Right renal pelvis (tissue), 4 donors: Measurements from ENCODE around the gene DEFB113. TPM values are rescaled to one million over a fixed set of nuclear protein-coding genes. Genes with fewer than 3 reads are reported as not detected.
"Not testable (repeated sequence)": the region's sequence is repeated elsewhere in the genome, so short reads cannot be mapped to it uniquely, and the experiment has no call there.

Source experiments
- DNase-seq, 4 donors: peaks; one replicate each; pipeline ENCODE4 v3.0.0-alpha.2; 2013; ENCODE audit warnings: low read depth in 4 of 4, low spot score in 3 of 4, missing footprints in 1 of 4
- polyA plus RNA-seq, 4 donors: library from polyadenylated mRNA; unstranded; fragments of 120-200 nt; gene quantifications; one replicate each; pipeline ENCODE4 v1.2.1, GENCODE V29; 2013; ENCODE audit not compliant: insufficient read length in 4 of 4

The DEFB113 gene
- polyA plus RNA-seq, result not detected

- no peak for DNase-seq
These were observed at the start of gene DEFB113 for GRCh38 chr6:49969605-49970004. Gene DEFB113, minus strand, starts transcription at chr6:49969625. Its CDS starts 0 bp downstream, at chr6:49969625.

- DNase-seq, result no peak
These were observed 38.4 kb upstream of the DEFB113 start for GRCh38 chr6:50007819-50008218.

GRCh38 chr6:50003139-50003538, 33.7 kb upstream of the DEFB113 start:
- no peak for DNase-seq

- no peak for DNase-seq
These were observed 25.9 kb upstream of the DEFB113 start for GRCh38 chr6:49995278-49995677.

- DNase-seq, result no peak
These were observed 19.5 kb upstream of the DEFB113 start for GRCh38 chr6:49988900-49989299.

- no peak for DNase-seq
These were observed 18.3 kb upstream of the DEFB113 start for GRCh38 chr6:49987749-49988148.

GRCh38 chr6:49986551-49986950, 17.1 kb upstream of the DEFB113 start:
- DNase-seq, result no peak

GRCh38 chr6:49982046-49982445, 12.6 kb upstream of the DEFB113 start:
- no peak for DNase-seq

GRCh38 chr6:49980898-49981297, 11.5 kb upstream of the DEFB113 start:
- DNase-seq, result no peak

- DNase-seq, result no peak
These were observed 10.2 kb upstream of the DEFB113 start for GRCh38 chr6:49979584-49979983.

GRCh38 chr6:49978332-49979226, 9.2 kb upstream of the DEFB113 start:
- no peak for DNase-seq

- DNase-seq, result no peak
These were observed 2.6 kb downstream of the DEFB113 start for GRCh38 chr6:49966823-49967222.

- DNase-seq, result no peak
These were observed 3.1 kb downstream of the DEFB113 start for GRCh38 chr6:49966334-49966733.

- DNase-seq, result no peak
These were observed 5.4 kb downstream of the DEFB113 start, which contains the start of gene DEFB114 for GRCh38 chr6:49964064-49964463. Gene DEFB114, minus strand, starts transcription at chr6:49964164. Its CDS starts 59 bp downstream, at chr6:49964105.

- no peak for DNase-seq
These were observed 11.2 kb downstream of the DEFB113 start for GRCh38 chr6:49958180-49958579.

- no peak for DNase-seq
These were observed 13.6 kb downstream of the DEFB113 start for GRCh38 chr6:49955847-49956246.

- DNase-seq, result no peak
These were observed 17.5 kb downstream of the DEFB113 start for GRCh38 chr6:49951926-49952325.

GRCh38 chr6:49950415-49950751, 19.0 kb downstream of the DEFB113 start:
- no peak for DNase-seq

- no peak for DNase-seq
These were observed 20.4 kb downstream of the DEFB113 start for GRCh38 chr6:49949062-49949461.

- DNase-seq, result no peak
These were observed 22.6 kb downstream of the DEFB113 start for GRCh38 chr6:49946835-49947234.

- DNase-seq, result not testable (repeated sequence)
These were observed 25.4 kb downstream of the DEFB113 start for GRCh38 chr6:49944068-49944467.

GRCh38 chr6:49939993-49940498, 29.4 kb downstream of the DEFB113 start:
- no peak for DNase-seq
